ENCODE data around the gene UBR4.

Gene UBR4

GRCh38 chr1:19028546-19029129 lies 181.4 kb downstream of the UBR4 start:
- no peak for TF ChIP-seq CTCF (IDR thresholded peaks at IDR 0.05; ENCODE audit: low read depth, low read length, missing control alignments)
- in situ Hi-C loops (cut with HindIII; ENCODE audit: low sequenced_read_pairs), result no loop called here
- no peak for DNase-seq (ENCODE audit: low read depth)
- H3K4me3 ChIP-seq (ENCODE audit: low read depth, low read length), result no peak overlapping the region

GRCh38 chr1:19028110-19028509 lies 182.0 kb downstream of the UBR4 start:
- in situ Hi-C loops (cut with HindIII; ENCODE audit: low sequenced_read_pairs), result no loop called here
- no peak for DNase-seq (ENCODE audit: low read depth)
- no peak for TF ChIP-seq CTCF (IDR thresholded peaks at IDR 0.05; ENCODE audit: low read depth, low read length, missing control alignments)
- no peak overlapping the region for H3K4me3 ChIP-seq (ENCODE audit: low read depth, low read length)
